Panc1 (cell line): ENCODE data around the gene FBXO36.

Experiments used
- CTCF ChIP-seq: fragments of 450-650 bp; IDR thresholded peaks from 2 replicates; pipeline ENCODE4 v1.5.1; 2017; ENCODE audit warnings: mild to moderate bottlenecking
- POLR2AphosphoS5 ChIP-seq: IDR thresholded peaks from 2 replicates; pipeline ENCODE4 v1.6.1; 2012; ENCODE audit warnings: mild to moderate bottlenecking, low read depth, low read length, moderate library complexity

GRCh38 chr2:229873123-229873581 lies 49.2 kb upstream of the FBXO36 start:
- no peak for TF ChIP-seq CTCF
- TF ChIP-seq POLR2AphosphoS5, result no peak
